Ovary (tissue), 3 donors: ENCODE results near the gene USP13.

Experiments used
- CTCF ChIP-seq, 3 donors: fragments of 450-650 bp in 2 of 3; fragments of 200-600 bp in 1 of 3; IDR thresholded peaks; one replicate each; pipeline versions ENCODE4 v1.5.1 to v1.8.0; 2016 to 2022; ENCODE audit warnings: antibody characterized with exemption in 3 of 3, mild to moderate bottlenecking in 1 of 3
- POLR2A ChIP-seq: fragments of 450-650 bp; IDR thresholded peaks from one replicate; pipeline ENCODE4 v1.6.1; 2017; ENCODE audit warnings: antibody characterized with exemption, mild to moderate bottlenecking, moderate library complexity
- donor health status: DM: no; HTN: no; CAD: no.

GRCh38 chr3:179743913-179744312 is 91.1 kb downstream of the USP13 start:
- TF ChIP-seq CTCF (IDR thresholded peaks at IDR 0.05) (no peak), POLR2A (no peak)
